Measurements from ENCODE around the gene VANGL1.

VANGL1 gene

DNA sequence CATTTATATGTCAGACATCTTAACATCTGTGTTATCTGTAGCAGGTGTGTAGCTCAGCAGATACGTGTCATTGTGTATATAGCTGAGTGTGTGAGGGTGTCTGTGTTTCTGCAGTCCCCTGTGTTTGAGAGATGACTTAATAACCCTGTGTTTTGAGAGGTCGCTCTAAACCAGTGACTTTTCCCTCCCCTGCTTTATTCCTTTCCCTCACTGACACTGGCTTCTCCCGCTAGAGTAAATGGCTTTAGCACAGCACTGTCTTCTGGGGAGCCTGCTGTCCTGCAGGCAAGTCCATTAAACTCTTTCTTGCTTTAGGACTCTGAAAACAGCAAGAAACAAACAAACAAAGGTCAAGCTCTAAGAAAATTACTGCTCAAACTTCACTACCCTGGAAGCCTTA is 53.0 kb downstream of the VANGL1 start:
- Histone ChIP-seq H3K4me1 (ENCODE audit: control insufficient read depth in 2 of 2, insufficient read depth in 2 of 2, low read length in 2 of 2) (no peaks in the 10 kb centered on the region), H3K9ac (ENCODE audit: low read depth in 1 of 2, low read length in 2 of 2) (no peak overlapping the region), H3K36me3 (ENCODE audit: control insufficient read depth in 2 of 2, insufficient read depth in 2 of 2, low read length in 2 of 2) (peaks cover 17 to 26% of the 10 kb centered on the region in 2 donors), H3K4me3 (ENCODE audit: low read length in 2 of 2) (no peak overlapping the region), H3K27me3 (ENCODE audit: control insufficient read depth in 2 of 2, insufficient read depth in 2 of 2, low read length in 2 of 2) (no peaks in the 10 kb centered on the region), H3K9me3 (ENCODE audit: control insufficient read depth in 2 of 2, low read length in 2 of 2) (no peaks in the 10 kb centered on the region), H3K27ac (ENCODE audit: low read depth in 2 of 2, low read length in 2 of 2) (no peak overlapping the region)

DNA sequence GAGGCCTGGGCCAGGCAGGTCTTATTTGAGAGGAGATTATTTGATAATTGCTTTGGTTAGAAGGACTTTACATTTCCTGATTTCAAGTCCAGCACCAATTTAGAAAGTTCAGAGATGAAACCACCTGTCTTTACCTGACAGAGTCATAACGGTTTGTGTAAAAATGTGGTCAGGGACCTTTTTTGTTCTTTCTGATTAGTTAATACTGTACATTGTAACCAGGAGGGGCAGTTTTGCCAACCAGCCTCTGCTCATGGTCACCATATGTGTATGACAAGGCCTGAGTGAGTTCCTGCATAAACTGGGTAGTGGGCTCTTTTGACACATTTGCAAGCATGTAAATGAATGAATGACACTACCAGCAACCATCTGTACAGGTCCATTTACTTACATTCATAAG is 55.8 kb downstream of the VANGL1 start:
- H3K4me1 ChIP-seq (ENCODE audit: control insufficient read depth in 2 of 2, insufficient read depth in 2 of 2, low read length in 2 of 2) = no peaks in the 10 kb centered on the region
- no peaks in the 10 kb centered on the region for H3K9me3 ChIP-seq (ENCODE audit: control insufficient read depth in 2 of 2, low read length in 2 of 2)
- no peak overlapping the region for H3K4me3 ChIP-seq (ENCODE audit: low read length in 2 of 2)

DNA sequence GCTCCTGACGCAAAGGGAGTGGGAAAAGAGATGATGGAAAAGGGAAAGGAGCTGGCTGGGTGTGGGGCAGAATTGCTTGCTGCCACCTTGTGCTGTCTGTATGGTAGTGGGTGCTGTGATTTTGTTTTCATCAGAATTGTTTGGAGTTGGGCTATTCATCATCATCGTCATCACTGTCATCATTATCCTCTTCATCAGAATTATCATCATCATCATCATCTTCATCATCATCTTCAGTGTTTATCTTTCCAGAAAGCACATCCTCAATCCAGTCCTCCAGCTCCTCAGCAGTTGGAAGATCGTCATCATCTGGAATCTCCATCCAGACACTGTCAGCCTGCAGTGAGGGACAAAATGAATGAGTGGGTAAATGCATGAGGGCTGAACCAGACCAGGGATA is 59.3 kb downstream of the VANGL1 start:
- H3K9ac ChIP-seq (ENCODE audit: low read depth in 1 of 2, low read length in 2 of 2) = no peak overlapping the region
- no peaks in the 10 kb centered on the region for H3K4me1 ChIP-seq (ENCODE audit: control insufficient read depth in 2 of 2, insufficient read depth in 2 of 2, low read length in 2 of 2)
- H3K36me3 ChIP-seq (ENCODE audit: control insufficient read depth in 2 of 2, insufficient read depth in 2 of 2, low read length in 2 of 2) = no peaks in the 10 kb centered on the region
- H3K27me3 ChIP-seq (ENCODE audit: control insufficient read depth in 2 of 2, insufficient read depth in 2 of 2, low read length in 2 of 2) = no peaks in the 10 kb centered on the region
- no peak overlapping the region for H3K4me3 ChIP-seq (ENCODE audit: low read length in 2 of 2)
- H3K27ac ChIP-seq (ENCODE audit: low read depth in 2 of 2, low read length in 2 of 2) = no peak overlapping the region
- no peaks in the 10 kb centered on the region for H3K9me3 ChIP-seq (ENCODE audit: control insufficient read depth in 2 of 2, low read length in 2 of 2)

More for the DNA sequence above, 55.8 kb downstream of the VANGL1 start:
- Histone ChIP-seq H3K9ac (ENCODE audit: low read depth in 1 of 2, low read length in 2 of 2) (no peak overlapping the region), H3K27me3 (ENCODE audit: control insufficient read depth in 2 of 2, insufficient read depth in 2 of 2, low read length in 2 of 2) (no peaks in the 10 kb centered on the region), H3K36me3 (ENCODE audit: control insufficient read depth in 2 of 2, insufficient read depth in 2 of 2, low read length in 2 of 2) (peaks cover 0 to under 1% of the 10 kb centered on the region in 2 donors), H3K27ac (ENCODE audit: low read depth in 2 of 2, low read length in 2 of 2) (no peak overlapping the region)

DNA sequence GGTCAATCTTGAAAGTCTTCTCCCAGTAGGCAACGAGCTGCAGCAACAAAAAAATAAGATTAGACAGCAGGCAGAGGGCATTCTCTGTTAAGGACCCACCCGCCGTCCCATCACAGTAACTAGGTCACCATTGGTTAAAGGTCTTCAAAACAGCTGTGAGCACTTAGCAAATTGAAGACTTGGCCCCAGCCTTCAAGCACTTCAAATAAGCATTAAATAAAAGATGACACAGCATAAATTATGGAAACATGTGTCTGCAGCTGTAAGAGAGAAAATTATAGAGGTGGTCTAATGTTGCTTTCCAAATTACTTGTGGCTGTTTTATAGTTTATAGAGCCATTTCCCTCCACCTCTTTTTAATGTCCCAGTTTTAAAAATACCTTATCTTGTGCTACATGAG is 61.2 kb downstream of the VANGL1 start:
- Histone ChIP-seq H3K4me1 (ENCODE audit: control insufficient read depth in 2 of 2, insufficient read depth in 2 of 2, low read length in 2 of 2) (no peaks in the 10 kb centered on the region), H3K27ac (ENCODE audit: low read depth in 2 of 2, low read length in 2 of 2) (no peak overlapping the region), H3K9ac (ENCODE audit: low read depth in 1 of 2, low read length in 2 of 2) (no peak overlapping the region), H3K9me3 (ENCODE audit: control insufficient read depth in 2 of 2, low read length in 2 of 2) (no peaks in the 10 kb centered on the region), H3K36me3 (ENCODE audit: control insufficient read depth in 2 of 2, insufficient read depth in 2 of 2, low read length in 2 of 2) (no peaks in the 10 kb centered on the region), H3K4me3 (ENCODE audit: low read length in 2 of 2) (no peak overlapping the region), H3K27me3 (ENCODE audit: control insufficient read depth in 2 of 2, insufficient read depth in 2 of 2, low read length in 2 of 2) (no peaks in the 10 kb centered on the region)

DNA sequence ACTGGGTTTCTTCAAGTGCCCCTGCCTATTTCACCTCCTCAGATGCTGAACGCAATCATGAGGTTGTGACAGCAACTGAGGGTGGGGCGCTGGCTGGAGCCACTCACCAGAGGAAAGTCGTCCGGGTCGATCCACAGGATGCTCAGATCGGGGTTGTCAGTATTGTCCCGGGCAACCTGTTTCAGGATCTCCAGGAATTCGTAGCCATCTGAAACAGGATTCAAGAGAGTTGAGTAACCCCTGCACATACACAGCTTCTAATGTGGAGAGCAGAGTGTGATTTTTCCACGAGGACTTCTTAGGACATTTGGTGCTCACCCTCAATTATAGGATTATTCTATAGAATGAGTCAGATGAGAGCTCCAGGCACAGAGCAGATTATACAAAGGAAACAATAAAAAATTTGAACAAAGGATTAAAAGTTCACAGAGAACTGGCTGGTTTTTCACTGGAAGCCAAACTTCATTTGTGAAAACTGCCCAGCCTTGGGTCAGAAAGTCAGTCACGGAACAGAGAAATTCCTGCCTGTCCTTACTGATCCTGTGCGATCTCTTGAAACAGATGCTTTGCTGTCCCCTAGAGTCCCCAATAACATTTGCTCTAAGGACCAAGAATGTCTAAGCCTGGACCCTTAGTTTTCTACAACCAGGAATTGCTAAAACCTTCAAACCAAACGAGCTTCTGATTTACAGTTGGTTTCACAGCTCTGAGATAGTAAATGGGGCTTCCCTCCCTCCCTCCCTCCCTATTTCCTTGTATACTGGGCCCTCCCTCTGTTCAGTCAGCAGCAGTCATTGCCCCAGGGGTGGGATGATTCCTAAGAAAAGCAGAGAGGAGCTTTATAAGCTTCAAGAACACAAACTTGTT is 63.5 kb downstream of the VANGL1 start:
- Histone ChIP-seq H3K36me3 (ENCODE audit: control insufficient read depth in 2 of 2, insufficient read depth in 2 of 2, low read length in 2 of 2) (no peaks in the 10 kb centered on the region), H3K9ac (ENCODE audit: low read depth in 1 of 2, low read length in 2 of 2) (no peak overlapping the region), H3K27me3 (ENCODE audit: control insufficient read depth in 2 of 2, insufficient read depth in 2 of 2, low read length in 2 of 2) (no peaks in the 10 kb centered on the region), H3K4me1 (ENCODE audit: control insufficient read depth in 2 of 2, insufficient read depth in 2 of 2, low read length in 2 of 2) (no peaks in the 10 kb centered on the region), H3K4me3 (ENCODE audit: low read length in 2 of 2) (no peak overlapping the region), H3K27ac (ENCODE audit: low read depth in 2 of 2, low read length in 2 of 2) (no peak overlapping the region), H3K9me3 (ENCODE audit: control insufficient read depth in 2 of 2, low read length in 2 of 2) (no peaks in the 10 kb centered on the region)

DNA sequence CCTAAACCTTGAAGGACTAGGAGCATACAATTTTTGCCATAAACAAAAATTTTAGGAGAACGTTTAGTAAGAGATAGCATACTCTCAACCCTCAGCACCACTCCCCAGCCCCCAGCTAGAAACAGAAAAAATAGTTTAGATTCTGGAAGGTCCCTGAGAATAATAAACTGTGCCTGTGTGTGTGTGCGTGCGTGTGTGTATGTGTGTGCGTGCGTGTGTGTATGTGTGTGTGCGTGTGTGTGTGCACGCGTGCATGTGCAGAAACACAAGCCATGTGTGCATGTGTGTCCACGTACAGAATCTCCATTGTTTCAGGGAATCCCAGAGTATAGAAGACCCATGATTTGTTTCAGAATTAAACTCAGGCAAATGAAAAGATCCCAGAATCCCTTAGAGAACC is 64.2 kb downstream of the VANGL1 start:
- H3K36me3 ChIP-seq (ENCODE audit: control insufficient read depth in 2 of 2, insufficient read depth in 2 of 2, low read length in 2 of 2) = no peaks in the 10 kb centered on the region
- no peaks in the 10 kb centered on the region for H3K4me1 ChIP-seq (ENCODE audit: control insufficient read depth in 2 of 2, insufficient read depth in 2 of 2, low read length in 2 of 2)

DNA sequence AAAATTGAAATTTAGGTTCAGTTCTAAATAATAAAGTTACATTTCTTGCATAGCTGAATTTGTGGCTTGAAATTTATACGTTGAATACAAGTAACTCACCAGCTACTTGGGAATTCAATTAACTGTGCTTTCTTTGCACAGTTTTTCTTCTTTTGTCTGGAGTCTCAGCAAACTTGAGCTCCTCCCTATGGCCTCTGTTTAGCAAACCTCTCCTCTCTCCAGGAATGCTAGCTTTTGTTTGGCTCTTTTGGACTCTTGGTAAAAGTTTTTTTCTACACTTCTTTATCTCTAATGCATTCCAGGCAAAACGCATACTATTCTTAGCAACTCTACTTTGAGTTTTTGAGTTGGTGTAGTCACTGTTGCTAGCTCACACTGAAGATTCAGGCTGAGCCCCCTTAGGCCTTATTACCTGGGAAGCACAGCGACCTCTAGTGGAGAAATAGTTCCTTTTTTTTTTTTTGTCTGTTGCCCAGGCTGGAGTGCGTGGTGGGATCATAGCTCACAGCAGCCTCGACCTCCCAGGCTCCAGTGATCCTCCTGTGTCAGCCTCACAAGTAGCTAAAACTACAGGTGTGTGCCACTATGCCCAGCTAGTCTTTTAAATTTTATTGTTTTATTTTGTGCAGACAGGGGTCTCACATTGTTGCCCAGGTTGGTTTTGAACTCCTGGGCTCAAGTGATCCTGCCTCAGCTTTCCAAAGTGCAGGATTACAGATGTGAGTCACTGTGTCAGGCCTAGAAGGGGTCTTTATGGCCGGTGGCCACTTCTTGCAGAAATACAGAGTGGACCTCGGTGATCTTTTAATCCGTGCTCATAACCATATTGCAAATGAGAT is 65.0 kb downstream of the VANGL1 start:
- H3K9ac ChIP-seq (ENCODE audit: low read depth in 1 of 2, low read length in 2 of 2) = no peak overlapping the region
- no peaks in the 10 kb centered on the region for H3K27me3 ChIP-seq (ENCODE audit: control insufficient read depth in 2 of 2, insufficient read depth in 2 of 2, low read length in 2 of 2)
- H3K9me3 ChIP-seq (ENCODE audit: control insufficient read depth in 2 of 2, low read length in 2 of 2) = no peaks in the 10 kb centered on the region
- H3K27ac ChIP-seq (ENCODE audit: low read depth in 2 of 2, low read length in 2 of 2) = no peak overlapping the region
- H3K4me3 ChIP-seq (ENCODE audit: low read length in 2 of 2) = no peak overlapping the region
- H3K4me1 ChIP-seq (ENCODE audit: control insufficient read depth in 2 of 2, insufficient read depth in 2 of 2, low read length in 2 of 2) = no peaks in the 10 kb centered on the region
- H3K36me3 ChIP-seq (ENCODE audit: control insufficient read depth in 2 of 2, insufficient read depth in 2 of 2, low read length in 2 of 2) = no peaks in the 10 kb centered on the region

More for the DNA sequence above, 64.2 kb downstream of the VANGL1 start:
- no peaks in the 10 kb centered on the region for H3K27me3 ChIP-seq (ENCODE audit: control insufficient read depth in 2 of 2, insufficient read depth in 2 of 2, low read length in 2 of 2)
- H3K9ac ChIP-seq (ENCODE audit: low read depth in 1 of 2, low read length in 2 of 2) = no peak overlapping the region
- H3K4me3 ChIP-seq (ENCODE audit: low read length in 2 of 2) = no peak overlapping the region
- H3K27ac ChIP-seq (ENCODE audit: low read depth in 2 of 2, low read length in 2 of 2) = no peak overlapping the region
- no peaks in the 10 kb centered on the region for H3K9me3 ChIP-seq (ENCODE audit: control insufficient read depth in 2 of 2, low read length in 2 of 2)

DNA sequence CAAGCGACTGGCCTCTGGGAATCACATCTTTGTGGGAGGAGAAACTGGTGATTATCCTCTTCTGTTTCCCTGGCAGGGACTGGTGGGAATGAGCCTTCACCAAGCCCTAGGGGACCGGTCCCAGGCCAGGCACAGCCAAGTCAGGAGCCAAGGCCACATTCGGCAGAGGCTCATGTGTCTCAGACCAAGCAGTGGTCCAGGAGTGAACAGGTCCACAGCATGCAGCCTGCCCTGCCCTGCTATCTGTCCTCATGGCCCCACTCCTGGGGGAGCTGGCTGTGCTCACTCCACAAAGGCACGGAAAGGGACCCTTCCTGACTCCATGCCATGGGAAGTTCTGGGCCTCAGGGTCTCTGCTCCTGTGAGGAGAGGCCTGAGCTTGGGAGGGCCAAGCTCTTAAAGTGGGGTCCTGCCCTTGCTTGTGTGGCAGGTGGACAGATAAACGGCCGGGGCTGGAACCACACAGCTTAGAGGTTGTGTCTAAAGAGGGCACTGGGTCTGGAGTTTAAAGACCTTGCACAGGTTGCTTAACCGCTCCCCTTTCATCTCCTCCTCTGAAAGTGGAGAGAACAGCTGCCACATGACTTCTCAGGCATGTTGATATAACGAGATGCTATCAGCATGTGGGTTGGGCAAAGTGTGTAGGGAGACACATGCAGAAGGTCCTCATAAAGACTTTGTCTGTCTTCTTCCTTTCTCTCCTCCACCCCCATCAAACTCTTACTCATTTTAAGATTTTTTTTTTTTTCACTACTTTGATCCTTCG is 69.3 kb downstream of the VANGL1 start:
- Histone ChIP-seq H3K9me3 (ENCODE audit: control insufficient read depth in 2 of 2, low read length in 2 of 2) (no peaks in the 10 kb centered on the region), H3K4me3 (ENCODE audit: low read length in 2 of 2) (no peak overlapping the region), H3K27ac (ENCODE audit: low read depth in 2 of 2, low read length in 2 of 2) (no peak overlapping the region), H3K36me3 (ENCODE audit: control insufficient read depth in 2 of 2, insufficient read depth in 2 of 2, low read length in 2 of 2) (no peaks in the 10 kb centered on the region), H3K9ac (ENCODE audit: low read depth in 1 of 2, low read length in 2 of 2) (no peak overlapping the region), H3K4me1 (ENCODE audit: control insufficient read depth in 2 of 2, insufficient read depth in 2 of 2, low read length in 2 of 2) (peaks cover 2 to 6% of the 10 kb centered on the region in 2 donors), H3K27me3 (ENCODE audit: control insufficient read depth in 2 of 2, insufficient read depth in 2 of 2, low read length in 2 of 2) (no peaks in the 10 kb centered on the region)

DNA sequence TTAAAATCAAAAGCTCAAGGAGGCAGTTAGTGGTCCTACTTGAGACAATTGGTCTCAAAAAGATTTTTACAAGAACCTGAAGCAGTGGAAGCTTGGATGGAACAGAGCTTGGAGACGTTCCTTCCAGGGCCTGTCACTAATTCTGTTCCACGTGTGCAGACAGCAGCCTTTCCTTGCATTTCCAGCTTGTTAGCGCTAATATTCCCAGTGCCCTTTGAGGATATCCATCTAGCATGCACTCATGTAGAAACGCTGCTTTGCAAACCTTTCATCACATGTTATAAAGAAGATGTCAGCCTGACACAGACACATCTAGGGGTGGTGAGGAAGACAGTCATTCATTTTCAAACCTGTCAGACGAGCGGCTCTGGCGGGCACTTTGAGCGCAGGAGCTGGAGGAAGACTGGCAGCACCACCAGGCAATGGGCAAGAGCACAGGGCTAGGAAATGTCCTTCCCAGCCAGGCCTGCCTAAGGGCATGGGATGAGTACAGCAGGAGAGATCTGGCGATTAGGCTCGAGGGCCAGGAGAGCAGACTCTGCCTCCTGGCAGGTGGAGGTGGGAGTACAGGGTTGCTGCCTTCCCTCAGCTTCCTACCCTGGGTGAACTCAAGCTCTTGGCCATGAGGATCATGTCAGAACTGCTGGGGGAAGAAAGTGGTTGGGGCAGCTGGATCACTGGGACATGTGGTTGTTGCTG is 71.3 kb downstream of the VANGL1 start:
- no peak overlapping the region for H3K27ac ChIP-seq (ENCODE audit: low read depth in 2 of 2, low read length in 2 of 2)
- H3K9me3 ChIP-seq (ENCODE audit: control insufficient read depth in 2 of 2, low read length in 2 of 2) = no peaks in the 10 kb centered on the region
- no peaks in the 10 kb centered on the region for H3K36me3 ChIP-seq (ENCODE audit: control insufficient read depth in 2 of 2, insufficient read depth in 2 of 2, low read length in 2 of 2)
- H3K4me1 ChIP-seq (ENCODE audit: control insufficient read depth in 2 of 2, insufficient read depth in 2 of 2, low read length in 2 of 2) = peaks cover 2 to 6% of the 10 kb centered on the region in 2 donors
- H3K9ac ChIP-seq (ENCODE audit: low read depth in 1 of 2, low read length in 2 of 2) = no peak overlapping the region
- no peaks in the 10 kb centered on the region for H3K27me3 ChIP-seq (ENCODE audit: control insufficient read depth in 2 of 2, insufficient read depth in 2 of 2, low read length in 2 of 2)
- no peak overlapping the region for H3K4me3 ChIP-seq (ENCODE audit: low read length in 2 of 2)

Measured in mucosa of rectum (tissue), 2 donors.